Uterus (tissue), 4 donors: ENCODE results near the gene NUDT1. TPM values are rescaled to one million over a fixed set of nuclear protein-coding genes. Genes with fewer than 3 reads are reported as not detected.
A peak's percentile ranks its signal among the peaks of the same experiment; 100 is the strongest.

Source experiments
- DNase-seq, 2 donors: peaks; one replicate each; pipeline ENCODE4 v3.0.0-alpha.2; 2019 to 2020
- H3K27ac ChIP-seq, 2 donors: fragments of 200-600 bp; sonication (generic); 1 replicate in 1 of 2; 2 replicates in 1 of 2; pipeline ENCODE4 v1.5.1; 2016 to 2018
- H3K27me3 ChIP-seq, 2 donors: fragments of 200-600 bp; sonication (generic); one replicate each; pipeline ENCODE4 v1.5.1; 2018 to 2019; ENCODE audit warnings: control low read depth in 1 of 2
- H3K36me3 ChIP-seq, 2 donors: fragments of 200-600 bp; sonication (generic); one replicate each; pipeline ENCODE4 v1.5.1; 2019; ENCODE audit warnings: control low read depth in 1 of 2
- H3K4me1 ChIP-seq, 2 donors: fragments of 200-600 bp; sonication (generic); one replicate each; pipeline ENCODE4 v1.5.1; 2018 to 2019; ENCODE audit warnings: control low read depth in 1 of 2
- H3K4me3 ChIP-seq, 2 donors: fragments of 200-600 bp; sonication (generic); 1 replicate in 1 of 2; 2 replicates in 1 of 2; pipeline ENCODE4 v1.5.1; 2018 to 2019; ENCODE audit warnings: mild to moderate bottlenecking in 1 of 2
- H3K9me3 ChIP-seq, 2 donors: fragments of 200-600 bp; sonication (generic); one replicate each; pipeline ENCODE4 v1.5.1; 2019; ENCODE audit warnings: control low read depth in 1 of 2
- POLR2A ChIP-seq, 2 donors: fragments of 450-650 bp; IDR thresholded peaks; one replicate each; pipeline ENCODE4 v1.6.1; 2016; ENCODE audit warnings: antibody characterized with exemption in 2 of 2, mild to moderate bottlenecking in 1 of 2, moderate library complexity in 1 of 2
- intact Hi-C: fragments of 100-400 bp; cut with DNase I; formaldehyde crosslinking; loops from one replicate; pipeline ENCODE4 v1.15.1; 2023; ENCODE audit warnings: low total_unique reads
- total RNA-seq, 4 donors: library from RNA; depleted of rRNA in 3 of 4; stranded (reverse); fragments of >200 nt in 3 of 4; gene quantifications; one replicate each; pipeline versions ENCODE4 v1.1.0 to v1.2.4, GENCODE V29; 2014 to 2023
- TF ChIP-seq, protein P1 (sequence below), 4 experiments: fragments of 200-600 bp in 2 of 4; fragments of 450-650 bp in 2 of 4; sonication (generic) in 2 of 4; IDR thresholded peaks; one replicate each; pipeline ENCODE4 v1.5.1; 2016 to 2019; ENCODE audit warnings: antibody characterized with exemption in 4 of 4, mild to moderate bottlenecking in 2 of 4, moderate library complexity in 1 of 4
- donor health status: DM: yes; HTN: yes; CAD: no.

NUDT1 gene
- total RNA-seq, 4 donors from 2014 or later, result 2.4 to 13.1 (median 7.6) TPM; not detected in 1

- TF ChIP-seq, protein P1, sequence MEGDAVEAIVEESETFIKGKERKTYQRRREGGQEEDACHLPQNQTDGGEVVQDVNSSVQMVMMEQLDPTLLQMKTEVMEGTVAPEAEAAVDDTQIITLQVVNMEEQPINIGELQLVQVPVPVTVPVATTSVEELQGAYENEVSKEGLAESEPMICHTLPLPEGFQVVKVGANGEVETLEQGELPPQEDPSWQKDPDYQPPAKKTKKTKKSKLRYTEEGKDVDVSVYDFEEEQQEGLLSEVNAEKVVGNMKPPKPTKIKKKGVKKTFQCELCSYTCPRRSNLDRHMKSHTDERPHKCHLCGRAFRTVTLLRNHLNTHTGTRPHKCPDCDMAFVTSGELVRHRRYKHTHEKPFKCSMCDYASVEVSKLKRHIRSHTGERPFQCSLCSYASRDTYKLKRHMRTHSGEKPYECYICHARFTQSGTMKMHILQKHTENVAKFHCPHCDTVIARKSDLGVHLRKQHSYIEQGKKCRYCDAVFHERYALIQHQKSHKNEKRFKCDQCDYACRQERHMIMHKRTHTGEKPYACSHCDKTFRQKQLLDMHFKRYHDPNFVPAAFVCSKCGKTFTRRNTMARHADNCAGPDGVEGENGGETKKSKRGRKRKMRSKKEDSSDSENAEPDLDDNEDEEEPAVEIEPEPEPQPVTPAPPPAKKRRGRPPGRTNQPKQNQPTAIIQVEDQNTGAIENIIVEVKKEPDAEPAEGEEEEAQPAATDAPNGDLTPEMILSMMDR (IDR thresholded peaks at IDR 0.05), result no peak
- no peak for TF ChIP-seq POLR2A (IDR thresholded peaks at IDR 0.05)
- Histone ChIP-seq H3K27me3 (no peaks in the 10 kb centered on the region), H3K27ac (peak overlapping the region; percentile 76 to 87), H3K9me3 (no peaks in the 10 kb centered on the region), H3K4me1 (peaks cover 0 to 5% of the 10 kb centered on the region in 2 donors), H3K36me3 (no peaks in the 10 kb centered on the region), H3K4me3 (peak overlapping the region in 1 of 2 donors; percentile 9)
- peak; percentile 58 to 64 for DNase-seq
- intact Hi-C loops, result no loop called here
Observed at GRCh38 chr7:2281541-2281940, 39.5 kb downstream of the NUDT1 start.

DNA sequence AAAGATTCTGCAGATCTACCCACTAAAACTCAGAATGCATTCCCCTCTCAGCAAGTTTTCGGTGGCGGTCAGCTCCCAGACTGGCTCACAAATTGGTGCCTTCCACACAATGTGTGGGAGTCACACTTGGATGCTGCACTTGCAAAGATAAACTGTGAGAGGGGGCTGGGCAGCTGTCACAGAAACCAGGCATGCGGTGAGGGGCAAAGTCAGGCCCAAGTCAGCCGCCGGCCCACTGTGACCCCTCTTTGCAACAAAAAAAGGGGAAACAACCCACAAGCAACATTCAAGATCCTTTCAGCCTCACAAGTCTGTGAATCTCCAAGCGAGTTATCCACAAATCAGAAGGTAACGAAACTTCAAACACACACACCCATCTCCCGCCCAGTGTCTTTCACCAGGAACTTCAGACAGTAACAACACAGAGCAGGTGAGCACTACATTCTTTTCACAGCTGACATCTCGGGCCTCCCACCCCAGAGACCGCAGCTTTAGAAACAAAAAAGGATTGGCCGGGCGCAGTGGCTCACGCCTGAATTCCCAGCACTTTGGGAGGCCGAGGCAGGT lies 40.2 kb downstream of the NUDT1 start:
- TF ChIP-seq, protein P1 (IDR thresholded peaks at IDR 0.05), result no peak
- no peak for TF ChIP-seq POLR2A (IDR thresholded peaks at IDR 0.05)
- H3K4me1 ChIP-seq, result peaks cover 0 to 5% of the 10 kb centered on the region in 2 donors
- H3K27me3 ChIP-seq, result no peaks in the 10 kb centered on the region
- intact Hi-C loops, result no loop called here
- H3K27ac ChIP-seq, result peak overlapping the region; percentile 76 to 87
- H3K9me3 ChIP-seq, result no peaks in the 10 kb centered on the region
- H3K4me3 ChIP-seq, result peak overlapping the region in 1 of 2 donors; percentile 9
- H3K36me3 ChIP-seq, result no peaks in the 10 kb centered on the region
- DNase-seq, result no peak

DNA sequence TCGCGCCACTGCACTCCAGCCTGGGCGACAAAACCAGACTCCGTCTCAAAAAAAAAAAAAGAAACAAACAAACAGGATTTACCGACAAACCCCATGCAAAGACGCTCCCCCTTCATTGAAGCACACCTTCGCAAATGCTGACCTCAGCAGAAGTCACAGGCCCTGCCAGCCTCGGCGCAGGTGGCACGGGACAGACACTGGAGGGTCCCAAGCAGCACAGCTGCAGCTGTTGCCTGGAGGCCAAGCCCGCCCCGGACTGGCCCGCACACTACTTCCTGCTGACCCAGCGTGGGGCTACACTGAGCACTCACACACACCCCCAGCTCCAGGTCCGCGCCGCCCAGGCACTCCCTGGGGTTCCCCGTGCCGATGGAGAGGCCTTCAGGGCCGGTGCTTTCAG lies 41.0 kb downstream of the NUDT1 start:
- H3K4me3 ChIP-seq, result no peak overlapping the region
- H3K27ac ChIP-seq, result no peak overlapping the region
- TF ChIP-seq, protein P1 (IDR thresholded peaks at IDR 0.05), result no peak
- no peak for TF ChIP-seq POLR2A (IDR thresholded peaks at IDR 0.05)
- intact Hi-C loops, result no loop called here
- H3K9me3 ChIP-seq, result no peaks in the 10 kb centered on the region
- peaks cover 0 to 5% of the 10 kb centered on the region in 2 donors for H3K4me1 ChIP-seq
- no peaks in the 10 kb centered on the region for H3K36me3 ChIP-seq
- no peaks in the 10 kb centered on the region for H3K27me3 ChIP-seq
- DNase-seq, result no peak

- TF ChIP-seq, protein P1 (IDR thresholded peaks at IDR 0.05), result no peak
- Histone ChIP-seq H3K4me3 (no peak overlapping the region), H3K27me3 (no peaks in the 10 kb centered on the region), H3K27ac (no peak overlapping the region), H3K36me3 (no peaks in the 10 kb centered on the region), H3K4me1 (no peaks in the 10 kb centered on the region), H3K9me3 (no peaks in the 10 kb centered on the region)
- intact Hi-C loops, result no loop called here
- no peak for DNase-seq
Observed at GRCh38 chr7:2287745-2288144, 45.7 kb downstream of the NUDT1 start.

DNA sequence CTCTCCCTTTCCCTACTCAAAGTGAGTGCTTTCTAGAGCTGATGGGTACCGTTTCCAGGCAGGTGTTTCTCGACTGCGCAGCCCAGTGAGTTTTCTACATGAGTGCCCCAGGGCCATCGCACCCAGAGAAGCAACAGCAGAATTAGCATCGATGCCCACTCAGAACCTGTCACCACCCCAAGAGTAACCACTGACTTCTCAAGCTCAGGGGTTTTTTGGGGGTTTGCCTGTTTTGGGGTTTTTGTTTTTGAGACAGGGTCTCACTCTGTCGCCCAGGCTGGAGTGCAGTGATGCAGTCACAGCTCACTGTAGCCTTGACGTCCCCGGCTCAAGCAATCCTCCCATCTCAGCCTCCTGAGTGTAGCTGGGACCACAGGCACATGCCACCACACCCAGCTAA lies 46.5 kb downstream of the NUDT1 start:
- H3K9me3 ChIP-seq, result no peaks in the 10 kb centered on the region
- DNase-seq, result no peak

More for the DNA sequence above, 46.5 kb downstream of the NUDT1 start:
- Histone ChIP-seq H3K36me3 (no peaks in the 10 kb centered on the region), H3K27ac (no peak overlapping the region), H3K4me3 (no peak overlapping the region), H3K27me3 (no peaks in the 10 kb centered on the region), H3K4me1 (no peaks in the 10 kb centered on the region)
- TF ChIP-seq, protein P1 (IDR thresholded peaks at IDR 0.05), result no peak
- no peak for TF ChIP-seq POLR2A (IDR thresholded peaks at IDR 0.05)
- intact Hi-C loops, result no loop called here
